GM21367 (cell line): ENCODE data around the gene ZNF724.
"Not testable (repeated sequence)": the region's sequence is repeated elsewhere in the genome, so short reads cannot be mapped to it uniquely, and the experiment has no call there.

Experiments
- ATAC-seq: cut with Tn5 transposase; IDR thresholded peaks from one replicate; pipeline ENCODE4 v1.9.1; 2021; ENCODE audit not compliant: unreplicated experiment

Gene ZNF724

DNA sequence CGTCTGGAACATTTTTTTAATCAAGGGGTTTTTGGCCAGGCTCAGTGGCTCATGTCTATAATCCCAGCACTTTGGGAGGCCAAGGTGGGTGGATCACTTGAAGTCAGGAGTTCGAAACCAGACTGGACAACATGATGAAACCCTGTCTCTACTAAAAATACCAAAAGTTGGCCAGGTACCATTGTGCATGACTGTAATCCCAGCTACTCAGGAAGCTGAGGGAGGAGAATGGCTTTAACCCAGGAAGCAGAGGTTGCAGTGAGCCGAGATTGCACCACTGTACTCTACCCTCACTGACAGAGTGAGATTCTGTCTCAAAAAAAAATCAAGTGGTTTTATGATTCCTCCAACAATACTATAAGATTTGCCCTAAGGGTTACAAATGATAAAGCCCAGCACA is 3.1 kb upstream of the ZNF724 start:
- ATAC-seq, result not testable (repeated sequence)

DNA sequence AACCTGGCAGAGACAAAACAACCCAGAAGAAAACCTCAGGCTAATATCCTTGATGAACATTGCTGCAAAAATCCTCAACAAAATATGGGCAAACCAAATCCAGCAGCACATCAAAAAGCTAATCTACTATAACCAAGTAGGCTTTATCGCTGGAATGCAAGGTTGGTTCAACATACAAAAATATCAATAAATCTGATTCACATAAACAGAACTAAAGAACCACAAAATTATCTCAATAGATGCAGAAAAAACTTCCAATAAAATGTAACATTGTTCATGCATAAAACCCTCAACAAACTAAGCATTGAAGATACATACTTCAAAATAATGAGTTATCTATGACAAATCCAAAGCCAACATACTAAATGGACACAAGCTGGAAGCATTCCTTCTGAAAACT is 8.8 kb downstream of the ZNF724 start:
- no peak for ATAC-seq

DNA sequence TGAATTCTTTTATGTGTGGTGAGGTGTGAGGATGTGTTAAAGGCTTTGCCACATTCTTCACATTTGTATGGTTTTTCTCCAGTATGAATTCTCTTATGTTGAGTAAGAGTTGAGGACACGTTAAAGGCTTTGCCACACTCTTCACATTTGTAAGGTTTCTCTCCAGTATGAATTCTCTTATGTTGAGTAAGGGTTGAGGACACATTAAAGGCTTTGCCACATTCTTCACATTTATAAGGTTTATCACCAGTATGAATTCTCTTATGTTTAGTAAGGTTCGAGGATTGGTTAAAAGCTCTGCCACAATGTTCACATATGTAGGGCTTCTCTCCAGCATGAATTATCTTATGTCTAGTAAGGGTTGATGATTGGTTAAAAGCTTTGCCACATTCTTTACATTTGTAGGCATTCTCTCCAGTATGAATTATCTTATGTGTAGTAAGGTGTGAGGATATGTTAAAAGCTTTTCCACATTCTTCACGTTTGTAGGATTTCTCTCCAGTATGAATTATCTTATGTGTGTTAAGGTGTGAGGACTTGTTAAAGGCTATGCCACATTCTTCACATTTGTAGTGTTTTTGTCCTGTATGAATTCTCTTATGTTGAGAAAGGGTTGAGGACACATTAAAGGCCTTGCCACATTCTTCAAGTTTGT is 27.1 kb downstream of the ZNF724 start:
- ATAC-seq, result no peak

DNA sequence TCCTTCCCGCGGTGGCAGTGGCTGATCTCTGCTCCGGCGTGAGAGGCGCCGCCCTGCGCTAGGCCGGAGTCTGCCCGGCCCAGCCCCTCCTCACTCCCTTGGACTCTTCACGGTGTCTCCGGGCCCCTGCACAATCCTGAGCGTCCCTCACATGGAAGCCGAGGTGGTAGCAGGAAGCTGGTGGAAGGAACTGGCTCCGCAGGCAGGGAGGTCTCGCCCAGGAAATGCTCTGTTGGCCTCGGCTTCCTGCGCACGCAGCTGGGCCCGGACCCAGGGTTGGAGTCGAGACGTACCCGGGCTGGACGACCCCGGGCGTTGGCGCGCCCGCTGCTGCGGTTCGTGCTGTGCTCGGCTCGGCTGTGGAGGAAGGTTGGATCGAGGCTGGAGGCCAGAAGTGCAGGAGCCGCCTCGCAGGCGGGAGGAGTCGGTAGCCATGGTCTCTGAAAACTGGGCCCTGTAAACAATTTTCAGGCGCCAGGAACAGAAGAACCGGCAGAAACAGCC is 46.3 kb downstream of the ZNF724 start:
- no peak for ATAC-seq

DNA sequence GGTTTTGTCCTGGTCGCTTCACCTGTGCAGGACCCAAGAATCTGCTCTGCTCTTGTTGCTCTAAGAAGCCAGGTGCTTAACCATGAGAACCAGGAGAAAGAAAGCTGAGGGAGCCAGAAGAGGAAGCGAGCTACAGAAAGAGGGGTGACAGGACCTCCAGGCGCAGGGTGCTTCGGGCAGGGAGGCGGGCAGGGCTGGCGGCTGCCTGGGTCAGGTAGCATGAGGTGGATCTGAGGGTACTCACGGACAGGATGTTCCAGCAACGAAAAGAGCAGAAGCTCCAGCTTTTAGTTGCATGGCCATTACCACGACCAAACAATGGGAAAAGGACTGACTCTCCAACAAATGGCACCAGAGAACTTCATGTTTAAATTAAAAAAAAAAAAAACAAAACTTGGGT is 59.9 kb downstream of the ZNF724 start:
- ATAC-seq, result no peak

DNA sequence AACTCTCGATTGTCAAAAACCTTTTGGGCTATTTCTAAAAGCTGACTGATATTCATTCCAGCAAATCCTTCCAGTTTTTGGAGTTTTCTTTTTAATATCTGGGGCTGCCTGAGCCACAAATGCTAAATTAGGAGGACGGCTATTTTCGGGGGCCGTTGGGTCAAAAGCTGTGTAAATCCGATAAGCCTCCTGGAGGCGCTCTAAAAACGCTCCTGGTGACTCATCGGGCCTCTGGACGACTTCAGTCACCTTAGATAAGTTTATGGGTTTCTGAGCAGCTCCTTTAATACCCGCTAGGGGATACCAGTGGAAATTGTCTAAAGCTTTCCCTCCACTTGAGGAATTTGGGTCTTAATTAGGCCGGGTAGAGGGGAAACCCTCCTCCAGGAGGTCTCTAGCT is 66.9 kb downstream of the ZNF724 start:
- no peak for ATAC-seq
